NCI-H2081 (cell line): Measurements from ENCODE around the gene BRD9.
"Not testable (repeated sequence)": the region's sequence is repeated elsewhere in the genome, so short reads cannot be mapped to it uniquely, and the experiment has no call there.

Experiments used
- DNase-seq, 2 experiments: peaks; one replicate each; lab custom pipeline; 2025; lab: John Stamatoyannopoulos, UW

BRD9 gene

GRCh38 chr5:902129-902916 lies 9.7 kb upstream of the BRD9 start:
- no peak for DNase-seq

- DNase-seq: no peak
Observed at GRCh38 chr5:900781-901180, 8.2 kb upstream of the BRD9 start.

GRCh38 chr5:893711-894110 lies 1.1 kb upstream of the BRD9 start:
- peak; percentile 79 to 94 for DNase-seq

- DNase-seq: no peak
Observed at GRCh38 chr5:893137-893506, 521 bp upstream of the BRD9 start.

- peak; percentile 53 to 58 for DNase-seq
Observed at GRCh38 chr5:891837-892393, 686 bp downstream of the BRD9 start.

GRCh38 chr5:891117-891836 lies 1.3 kb downstream of the BRD9 start:
- DNase-seq: peak; percentile 88 to 95

GRCh38 chr5:889075-889710 lies 3.4 kb downstream of the BRD9 start:
- DNase-seq: no peak

GRCh38 chr5:888638-889035 lies 4.0 kb downstream of the BRD9 start:
- DNase-seq: no peak

GRCh38 chr5:887947-888637 lies 4.5 kb downstream of the BRD9 start:
- DNase-seq: no peak

- no peak for DNase-seq
Observed at GRCh38 chr5:886716-887325, 5.8 kb downstream of the BRD9 start.

GRCh38 chr5:886036-886435 lies 6.6 kb downstream of the BRD9 start:
- DNase-seq: no peak

GRCh38 chr5:885529-885928 lies 7.1 kb downstream of the BRD9 start:
- DNase-seq: no peak

- DNase-seq: no peak
Observed at GRCh38 chr5:885127-885442, 7.5 kb downstream of the BRD9 start.

GRCh38 chr5:884345-885126 lies 8.1 kb downstream of the BRD9 start:
- DNase-seq: no peak

- DNase-seq: no peak
Observed at GRCh38 chr5:883475-884181, 9.0 kb downstream of the BRD9 start.

- DNase-seq: no peak
Observed at GRCh38 chr5:882253-883183, 10.1 kb downstream of the BRD9 start.

GRCh38 chr5:881551-881935 lies 11.1 kb downstream of the BRD9 start:
- DNase-seq: no peak

- no peak for DNase-seq
Observed at GRCh38 chr5:880816-881550, 11.6 kb downstream of the BRD9 start.

- DNase-seq: not testable (repeated sequence)
Observed at GRCh38 chr5:878677-879076, 13.9 kb downstream of the BRD9 start.
